H1 (cell line): Measurements from ENCODE around the gene HS6ST2. TPM values are rescaled to one million over a fixed set of nuclear protein-coding genes. Genes with fewer than 3 reads are reported as not detected.

ENCODE experiments used
- CTCF ChIA-PET: fragments of 300-600 bp; sonication (Branson Sonifier 250); formaldehyde crosslinking; loops from one replicate; lab custom pipeline; 2021; ENCODE audit not compliant: partially characterized antibody; lab: Charles Lee
- POLR2A ChIA-PET: fragments of 300-600 bp; sonication (Branson Sonifier 250); formaldehyde crosslinking; loops from one replicate; lab custom pipeline; 2021; ENCODE audit warnings: inconsistent platforms; ENCODE audit not compliant: partially characterized antibody; lab: Charles Lee
- DNase-seq, 2 experiments: peaks; one replicate each; pipeline versions ENCODE4 v3.0.0 to v3.0.0-alpha.2; 2010 to 2022; ENCODE audit warnings: low spot score in 2 of 2, low read depth in 1 of 2, mixed read lengths in 1 of 2
- FAIRE-seq: peaks from 2 replicates; lab custom pipeline; 2011; peaks lifted over from hg19 to GRCh38; lab: Jason Lieb, UNC
- H2AFZ ChIP-seq: 2 replicates; pipeline ENCODE4 v1.8.1; 2012; ENCODE audit warnings: low read length, inconsistent platforms
- H2AK5ac ChIP-seq: 2 replicates; pipeline ENCODE4 v1.6.1; 2013; ENCODE audit warnings: low read depth, low read length
- H2BK120ac ChIP-seq: replicated peaks from 2 replicates; pipeline ENCODE3; 2013; ENCODE audit warnings: low read depth, low read length, inconsistent platforms
- H2BK12ac ChIP-seq: 2 replicates; pipeline ENCODE4 v1.6.1; 2013; ENCODE audit warnings: low read depth, low read length
- H2BK15ac ChIP-seq: 2 replicates; pipeline ENCODE4 v1.6.1; 2013; ENCODE audit warnings: low read length
- H2BK20ac ChIP-seq: 2 replicates; pipeline ENCODE4 v1.6.1; 2013; ENCODE audit warnings: low read length
- H2BK5ac ChIP-seq: 2 replicates; pipeline ENCODE4 v1.6.1; 2013; ENCODE audit warnings: low read depth, low read length
- H3K14ac ChIP-seq: 2 replicates; pipeline ENCODE4 v1.6.1; 2013; ENCODE audit warnings: inconsistent platforms; ENCODE audit not compliant: insufficient read length
- H3K18ac ChIP-seq: 2 replicates; pipeline ENCODE4 v1.6.1; 2013; ENCODE audit warnings: low read length; ENCODE audit errors: extremely low read depth
- H3K23ac ChIP-seq: 2 replicates; pipeline ENCODE4 v1.6.1; 2013; ENCODE audit warnings: inconsistent platforms; ENCODE audit not compliant: insufficient read length
- H3K23me2 ChIP-seq: 2 replicates; pipeline ENCODE4 v1.6.1; 2013; ENCODE audit warnings: low read depth, low read length
- H3K27ac ChIP-seq: 2 replicates; pipeline ENCODE4 v1.6.1; 2011; ENCODE audit warnings: low read depth, low read length, inconsistent platforms
- H3K27me3 ChIP-seq, 4 experiments: replicated peaks in 1 of 4; 1 replicate in 1 of 4; 2 replicates in 3 of 4; pipeline versions ENCODE4 v1.6.1 to v1.8.1; 2011 to 2013; ENCODE audit warnings: low read length in 3 of 4, mild to moderate bottlenecking in 3 of 4, inconsistent platforms in 2 of 4, mixed read lengths in 2 of 4, moderate library complexity in 1 of 4; ENCODE audit not compliant: control insufficient read depth in 3 of 4, insufficient read depth in 3 of 4; ENCODE audit errors: extremely low read depth in 1 of 4
- H3K36me3 ChIP-seq, 4 experiments: 2 replicates each; pipeline versions ENCODE4 v1.6.1 to v1.8.1; 2011 to 2013; ENCODE audit warnings: mild to moderate bottlenecking in 4 of 4, low read length in 3 of 4, moderate library complexity in 2 of 4, control low read depth in 1 of 4, inconsistent platforms in 1 of 4; ENCODE audit not compliant: insufficient read depth in 4 of 4, control insufficient read depth in 2 of 4
- H3K4ac ChIP-seq: replicated peaks from 2 replicates; pipeline ENCODE3; 2013; ENCODE audit warnings: low read length, low read depth, mixed read lengths, inconsistent platforms; ENCODE audit not compliant: insufficient read length
- H3K4me1 ChIP-seq, 4 experiments: replicated peaks in 1 of 4; 1 replicate in 1 of 4; 2 replicates in 3 of 4; pipeline versions ENCODE4 v1.6.1 to v1.8.1; 2011 to 2013; ENCODE audit warnings: low read length in 3 of 4, inconsistent platforms in 2 of 4, mixed read lengths in 1 of 4; ENCODE audit not compliant: insufficient read depth in 4 of 4, control insufficient read depth in 3 of 4
- H3K4me2 ChIP-seq, 2 experiments: 2 replicates each; pipeline versions ENCODE4 v1.6.1 to v1.8.1; 2011 to 2013; ENCODE audit warnings: low read depth in 2 of 2, low read length in 2 of 2, control low read depth in 1 of 2, inconsistent platforms in 1 of 2, mild to moderate bottlenecking in 1 of 2; ENCODE audit not compliant: insufficient read depth in 1 of 2
- H3K4me3 ChIP-seq, 4 experiments: fragments of 200-600, 300-600 bp in 1 of 4; sonication (generic), shearing (Covaris generic), sonication (Bioruptor Twin) in 1 of 4; 2 replicates each; pipeline versions ENCODE4 v1.5.1 to v1.8.1; 2011 to 2016; ENCODE audit warnings: low read length in 4 of 4, low read depth in 3 of 4, control low read depth in 2 of 4, inconsistent platforms in 2 of 4, mild to moderate bottlenecking in 2 of 4, mixed read lengths in 1 of 4, moderate library complexity in 1 of 4; ENCODE audit not compliant: insufficient read depth in 2 of 4; ENCODE audit errors: extremely low read depth in 1 of 4
- H3K56ac ChIP-seq: replicated peaks from 2 replicates; pipeline ENCODE3; 2013; ENCODE audit warnings: low read depth, mild to moderate bottlenecking, mixed read lengths, low read length, inconsistent platforms; ENCODE audit not compliant: insufficient read length
- H3K79me1 ChIP-seq: 2 replicates; pipeline ENCODE4 v1.6.1; 2013; ENCODE audit warnings: low read depth, low read length, control low read depth
- H3K79me2 ChIP-seq, 2 experiments: 2 replicates each; pipeline versions ENCODE4 v1.6.1 to v1.8.1; 2012 to 2013; ENCODE audit warnings: low read length in 2 of 2, mild to moderate bottlenecking in 2 of 2, inconsistent platforms in 1 of 2; ENCODE audit not compliant: insufficient read depth in 2 of 2, control insufficient read depth in 1 of 2
- H3K9ac ChIP-seq, 4 experiments: replicated peaks in 1 of 4; 1 replicate in 1 of 4; 2 replicates in 3 of 4; pipeline versions ENCODE4 v1.6.1 to v1.8.1; 2011 to 2013; ENCODE audit warnings: low read depth in 3 of 4, low read length in 3 of 4, control low read depth in 2 of 4, mild to moderate bottlenecking in 2 of 4, moderate library complexity in 2 of 4, inconsistent platforms in 1 of 4; ENCODE audit errors: extremely low read depth in 1 of 4
- H3K9me3 ChIP-seq, 2 experiments: 2 replicates each; pipeline versions ENCODE4 v1.6.1 to v1.8.1; 2012 to 2013; ENCODE audit warnings: mild to moderate bottlenecking in 2 of 2, moderate library complexity in 2 of 2, control low read depth in 1 of 2, inconsistent platforms in 1 of 2, low read depth in 1 of 2, low read length in 1 of 2, mixed read lengths in 1 of 2; ENCODE audit not compliant: insufficient read depth in 2 of 2
- H4K20me1 ChIP-seq, 2 experiments: replicated peaks in 1 of 2; 2 replicates each; pipeline versions ENCODE3 to v1.8.1; 2011 to 2013; ENCODE audit warnings: inconsistent platforms in 2 of 2, low read length in 2 of 2, mild to moderate bottlenecking in 1 of 2; ENCODE audit not compliant: insufficient read depth in 2 of 2, control insufficient read depth in 1 of 2
- H4K5ac ChIP-seq: 2 replicates; pipeline ENCODE4 v1.6.1; 2013; ENCODE audit warnings: low read length, low read depth, mixed read lengths, inconsistent platforms; ENCODE audit not compliant: insufficient read length
- H4K8ac ChIP-seq: 2 replicates; pipeline ENCODE4 v1.8.0; 2013; ENCODE audit warnings: mild to moderate bottlenecking, moderate library complexity, low read length, inconsistent platforms; ENCODE audit not compliant: insufficient read depth; ENCODE audit errors: extremely low read depth
- H4K91ac ChIP-seq: replicated peaks from 2 replicates; pipeline ENCODE3; 2013; ENCODE audit warnings: low read length, mixed read lengths, inconsistent platforms; ENCODE audit not compliant: insufficient read length
- CBX8 ChIP-seq: fragments of 300-800, 300-1000 bp; sonication (generic); IDR thresholded peaks from 2 replicates; pipeline ENCODE4 v1.7.1; 2016; ENCODE audit warnings: low read depth, low read length, borderline replicate concordance
- CEBPB ChIP-seq: IDR thresholded peaks from 2 replicates; pipeline ENCODE4 v1.6.1; 2012; ENCODE audit warnings: low read depth, low read length
- WGBS, 2 experiments: shearing (Covaris generic) in 1 of 2; methylation state at CpG; one replicate each; pipeline versions ENCODE4 v1.1.6 to v1.1.7; 2013 to 2015; ENCODE audit warnings: low lambda C conversion rate in 2 of 2, mixed read lengths in 2 of 2, inconsistent platforms in 1 of 2, low coverage in 1 of 2, missing lambda C conversion rate in 1 of 2; ENCODE audit not compliant: insufficient replicate concordance in 2 of 2, insufficient coverage in 1 of 2, insufficient read length in 1 of 2; ENCODE audit errors: extremely low coverage in 1 of 2, missing lambda C conversion rate in 1 of 2; 5-methylcytosine and 5-hydroxymethylcytosine counted together
- polyA plus RNA-seq, 7 experiments: library from polyadenylated mRNA; depleted of rRNA in 3 of 7; stranded (reverse) in 5 of 7; unstranded in 2 of 7; fragments of >200 nt in 5 of 7; fragments of 200-250 nt in 2 of 7; gene quantifications; 1 replicate in 5 of 7; 2 replicates in 1 of 7; 4 replicates in 1 of 7; pipeline versions ENCODE4 v1.2.1 to v1.2.3, GENCODE V29; 2011 to 2013; ENCODE audit warnings: missing spikeins in 2 of 7, mixed read lengths in 2 of 7
- total RNA-seq: library from RNA; stranded (reverse); fragmentation: NEBNext Ultra II Directional; extraction: Animal tissue kit (Norgen Biotek cat#: 25700); gene quantifications from 2 replicates; pipeline ENCODE4 v1.2.1, GENCODE V29; 2021

Gene HS6ST2
- total and polyA plus RNA-seq, 2 of the 8 experiments (the other 6 are each of a cell fraction or from before 2014, with no cell fraction given), result 3.9 TPM

- H3K36me3 ChIP-seq, result no peaks in the 10 kb centered on the region
- ChIA-PET POLR2A (no interaction called here), CTCF (no interaction called here)
- H3K4me3 ChIP-seq, result no peak overlapping the region
- H2BK15ac ChIP-seq, result no peak overlapping the region
- no peak overlapping the region for H2AK5ac ChIP-seq
- no peak overlapping the region for H2BK12ac ChIP-seq
- H3K4me2 ChIP-seq, result no peak overlapping the region
- no peak overlapping the region for H3K4ac ChIP-seq
- H4K20me1 ChIP-seq, result no peaks in the 10 kb centered on the region
- no peak overlapping the region for H3K27ac ChIP-seq
- H3K23me2 ChIP-seq, result no peaks in the 10 kb centered on the region
- H3K4me1 ChIP-seq, result peaks cover 0 to 9% (median 4%) of the 10 kb centered on the region in 4 experiments; a peak in 4 of 7 replicates
- H3K79me1 ChIP-seq, result no peaks in the 10 kb centered on the region
- H3K23ac ChIP-seq, result no peak overlapping the region
- H3K14ac ChIP-seq, result no peak overlapping the region
- no peak overlapping the region for H3K56ac ChIP-seq
- no peak overlapping the region for H3K18ac ChIP-seq
- H3K27me3 ChIP-seq, result no peaks in the 10 kb centered on the region
- 87% methylated on average over 3 of the region's 3 CpGs; no CpG with 5 or more reads in 1 of the 2 experiments for WGBS, 2 experiments
- DNase-seq, result no peak
- no peak overlapping the region for H2BK120ac ChIP-seq
- H4K5ac ChIP-seq, result no peak overlapping the region
- no peaks in the 10 kb centered on the region for H3K9me3 ChIP-seq
- H3K79me2 ChIP-seq, result no peaks in the 10 kb centered on the region
- H3K9ac ChIP-seq, result no peak overlapping the region
- H2BK5ac ChIP-seq, result no peak overlapping the region
- H2BK20ac ChIP-seq, result no peak overlapping the region
- H4K8ac ChIP-seq, result no peak overlapping the region
- no peak overlapping the region for H4K91ac ChIP-seq
- H2AFZ ChIP-seq, result no peak overlapping the region
- FAIRE-seq, result no peak
- TF ChIP-seq CEBPB, result no peak
- no peak for TF ChIP-seq CBX8
These were observed 136.3 kb downstream of the HS6ST2 start for GRCh38 chrX:132821974-132822633.
